Fibroblast of the aortic adventitia (primary cell): ENCODE data around the gene CABLES2. TPM values are rescaled to one million over a fixed set of nuclear protein-coding genes. Genes with fewer than 3 reads are reported as not detected.

ENCODE experiments used
- DNase-seq: peaks from one replicate; pipeline ENCODE4 v3.0.0-alpha.2; 2010; ENCODE audit warnings: low read depth
- H3K4me3 ChIP-seq: 2 replicates; pipeline ENCODE4 v1.5.1; 2011; ENCODE audit warnings: low read depth, mild to moderate bottlenecking, control low read depth, low read length, moderate library complexity
- total RNA-seq: library from RNA; depleted of rRNA; stranded (reverse); fragments of >200 nt; gene quantifications from 2 replicates; pipeline ENCODE4 v1.2.3, GENCODE V29; 2012; ENCODE audit warnings: low replicate concordance
- TF ChIP-seq, protein P1 (sequence below): IDR thresholded peaks from 2 replicates; pipeline ENCODE4 v1.5.1; 2011; ENCODE audit warnings: mild to moderate bottlenecking, low read length, control low read depth, inconsistent platforms; ENCODE audit not compliant: insufficient read depth

CABLES2 gene
- total RNA-seq, 1 donor = 4.3 TPM

GRCh38 chr20:62347151-62347404 is 60.0 kb downstream of the CABLES2 start:
- H3K4me3 ChIP-seq = no peak overlapping the region
- TF ChIP-seq, protein P1, sequence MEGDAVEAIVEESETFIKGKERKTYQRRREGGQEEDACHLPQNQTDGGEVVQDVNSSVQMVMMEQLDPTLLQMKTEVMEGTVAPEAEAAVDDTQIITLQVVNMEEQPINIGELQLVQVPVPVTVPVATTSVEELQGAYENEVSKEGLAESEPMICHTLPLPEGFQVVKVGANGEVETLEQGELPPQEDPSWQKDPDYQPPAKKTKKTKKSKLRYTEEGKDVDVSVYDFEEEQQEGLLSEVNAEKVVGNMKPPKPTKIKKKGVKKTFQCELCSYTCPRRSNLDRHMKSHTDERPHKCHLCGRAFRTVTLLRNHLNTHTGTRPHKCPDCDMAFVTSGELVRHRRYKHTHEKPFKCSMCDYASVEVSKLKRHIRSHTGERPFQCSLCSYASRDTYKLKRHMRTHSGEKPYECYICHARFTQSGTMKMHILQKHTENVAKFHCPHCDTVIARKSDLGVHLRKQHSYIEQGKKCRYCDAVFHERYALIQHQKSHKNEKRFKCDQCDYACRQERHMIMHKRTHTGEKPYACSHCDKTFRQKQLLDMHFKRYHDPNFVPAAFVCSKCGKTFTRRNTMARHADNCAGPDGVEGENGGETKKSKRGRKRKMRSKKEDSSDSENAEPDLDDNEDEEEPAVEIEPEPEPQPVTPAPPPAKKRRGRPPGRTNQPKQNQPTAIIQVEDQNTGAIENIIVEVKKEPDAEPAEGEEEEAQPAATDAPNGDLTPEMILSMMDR = no peak
- DNase-seq = no peak

DNA sequence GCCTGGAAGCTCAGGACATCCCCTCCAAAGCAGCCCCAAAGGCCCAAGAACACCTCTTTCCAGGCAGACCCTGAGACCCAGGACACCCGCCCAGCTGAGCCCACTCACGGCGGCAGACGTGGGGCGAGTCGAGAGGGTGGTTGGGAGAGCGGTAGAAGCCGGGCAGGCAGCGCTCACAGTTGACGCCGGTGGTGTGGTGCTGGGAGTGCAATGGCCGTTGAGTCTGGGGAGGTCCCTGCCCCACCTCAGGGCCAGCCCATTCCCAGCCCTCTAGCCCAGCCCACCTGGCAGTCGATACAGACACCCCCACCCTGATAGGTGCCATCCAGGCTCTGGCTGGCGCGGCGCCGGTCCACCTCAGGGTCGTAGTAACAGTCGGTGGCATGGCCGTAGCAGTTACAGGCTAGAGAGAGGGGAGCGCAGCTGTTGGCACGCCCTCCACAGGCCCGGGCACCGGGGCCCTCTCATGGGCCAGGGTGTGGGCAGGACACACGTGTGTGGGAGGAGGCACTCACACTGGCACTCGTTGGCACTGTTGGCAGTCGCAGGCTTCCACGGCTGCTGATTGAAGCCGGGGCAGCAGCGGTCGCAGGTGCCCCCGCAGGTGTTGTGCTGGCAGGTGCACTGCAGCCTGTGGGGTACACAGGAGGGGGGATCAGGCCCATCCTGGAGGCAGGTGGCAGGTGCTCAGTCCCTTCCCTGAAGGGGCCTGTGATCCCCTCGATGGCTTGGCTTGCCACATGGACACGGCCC is 60.5 kb downstream of the CABLES2 start:
- TF ChIP-seq, protein P1 = no peak
- no peak for DNase-seq
- no peak overlapping the region for H3K4me3 ChIP-seq

GRCh38 chr20:62345681-62346370 is 61.3 kb downstream of the CABLES2 start:
- TF ChIP-seq, protein P1 = no peak
- no peak for DNase-seq
- no peak overlapping the region for H3K4me3 ChIP-seq

DNA sequence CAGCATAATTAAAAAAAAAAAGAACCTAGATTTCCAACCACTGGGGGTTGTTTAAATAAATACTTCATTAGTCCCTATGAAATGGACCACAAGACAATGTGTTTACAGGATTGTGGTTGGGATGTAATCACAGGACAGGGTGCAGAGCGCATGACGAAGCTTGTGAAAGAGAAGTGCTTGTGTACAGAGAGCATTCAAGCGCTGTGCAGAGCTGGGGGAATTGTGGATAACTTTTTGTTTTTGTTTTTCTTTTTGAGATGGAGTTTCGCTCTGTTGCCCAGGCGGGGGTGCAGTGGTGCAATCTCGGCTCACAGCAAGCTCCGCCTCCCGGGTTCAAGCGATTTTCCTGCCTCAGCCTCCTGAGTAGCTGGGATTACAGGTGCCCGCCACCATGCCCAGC is 62.3 kb downstream of the CABLES2 start:
- no peak for DNase-seq
- TF ChIP-seq, protein P1 = no peak
- H3K4me3 ChIP-seq = no peak overlapping the region

- TF ChIP-seq, protein P1 = no peak
- H3K4me3 ChIP-seq = no peak overlapping the region
- DNase-seq = no peak
Observed at GRCh38 chr20:62344092-62344491, 63.0 kb downstream of the CABLES2 start.

DNA sequence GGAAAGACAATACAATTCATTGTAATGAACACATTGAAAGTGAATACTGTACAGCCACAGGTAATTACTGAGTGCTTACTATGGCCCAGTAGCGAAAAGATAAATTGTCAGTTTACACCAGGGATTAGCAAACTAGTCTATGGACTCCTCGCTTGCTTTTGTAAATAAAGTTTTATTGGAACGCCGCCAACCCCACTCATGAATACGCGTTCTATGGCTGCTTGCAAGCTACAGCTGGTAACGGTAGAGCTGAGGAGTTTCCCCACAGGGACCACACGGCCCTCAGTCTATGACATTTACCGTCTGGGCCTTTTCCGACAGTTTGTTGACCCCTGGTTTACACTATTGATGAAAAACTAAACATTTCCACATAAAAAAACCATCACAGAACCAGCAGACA is 64.2 kb downstream of the CABLES2 start:
- H3K4me3 ChIP-seq = no peak overlapping the region
- TF ChIP-seq, protein P1 = no peak
- DNase-seq = no peak
